COR-L47 (cell line): Measurements from ENCODE around the gene SLC39A1.
A peak's percentile ranks its signal among the peaks of the same experiment; 100 is the strongest.

Source experiments
- DNase-seq: peaks from one replicate; lab custom pipeline; 2025; lab: John Stamatoyannopoulos, UW

The SLC39A1 gene

GRCh38 chr1:153946622-153947241, 16.6 kb downstream of the SLC39A1 start, which contains the start of gene DENND4B:
TSS of gene DENND4B (minus strand) at chr1:153946718. CDS start at chr1:153944374, 2,344 bp downstream.
- DNase-seq: peak; percentile 60

- peak; percentile 57 for DNase-seq
Observed at GRCh38 chr1:153945795-153946621, 17.3 kb downstream of the SLC39A1 start.

GRCh38 chr1:153945131-153945794, 18.1 kb downstream of the SLC39A1 start:
- DNase-seq: no peak

GRCh38 chr1:153944827-153945117, 18.6 kb downstream of the SLC39A1 start:
- DNase-seq: no peak

- DNase-seq: no peak
Observed at GRCh38 chr1:153944005-153944826, 19.1 kb downstream of the SLC39A1 start.

- no peak for DNase-seq
Observed at GRCh38 chr1:153942766-153943549, 20.4 kb downstream of the SLC39A1 start.

GRCh38 chr1:153941826-153942725, 21.3 kb downstream of the SLC39A1 start:
- no peak for DNase-seq

GRCh38 chr1:153940756-153941155, 22.6 kb downstream of the SLC39A1 start:
- DNase-seq: no peak

- no peak for DNase-seq
Observed at GRCh38 chr1:153939476-153939875, 23.9 kb downstream of the SLC39A1 start.

- no peak for DNase-seq
Observed at GRCh38 chr1:153938996-153939395, 24.3 kb downstream of the SLC39A1 start.

GRCh38 chr1:153937331-153937730, 26.0 kb downstream of the SLC39A1 start:
- no peak for DNase-seq

GRCh38 chr1:153936011-153936802, 27.1 kb downstream of the SLC39A1 start:
- no peak for DNase-seq

GRCh38 chr1:153934746-153935145, 28.6 kb downstream of the SLC39A1 start:
- no peak for DNase-seq

GRCh38 chr1:153933955-153934354, 29.4 kb downstream of the SLC39A1 start:
- no peak for DNase-seq

- no peak for DNase-seq
Observed at GRCh38 chr1:153933430-153933829, 29.9 kb downstream of the SLC39A1 start.

GRCh38 chr1:153932156-153933131, 30.9 kb downstream of the SLC39A1 start:
- no peak for DNase-seq

GRCh38 chr1:153929981-153930948, 33.1 kb downstream of the SLC39A1 start:
- no peak for DNase-seq
